NB4 (cell line): ENCODE data around the gene PGBD5.
A peak's percentile ranks its signal among the peaks of the same experiment; 100 is the strongest.

Experiments
- DNase-seq: peaks from one replicate; pipeline ENCODE4 v3.0.0; 2010; ENCODE audit warnings: low read depth
- H3K4me3 ChIP-seq: one replicate; pipeline ENCODE4 v1.5.1; 2011; ENCODE audit warnings: mild to moderate bottlenecking, low read depth, low read length, moderate library complexity
- CTCF ChIP-seq: IDR thresholded peaks from one replicate; pipeline ENCODE4 v1.5.1; 2012; ENCODE audit warnings: low read depth, low read length
- MAX ChIP-seq: IDR thresholded peaks from 2 replicates; pipeline ENCODE4 v1.6.1; 2011; ENCODE audit warnings: low read depth, low read length
- MYC ChIP-seq: IDR thresholded peaks from 2 replicates; pipeline ENCODE4 v1.6.1; 2011; ENCODE audit warnings: low read depth, low read length
- POLR2A ChIP-seq: IDR thresholded peaks from 2 replicates; pipeline ENCODE4 v1.6.1; 2011; ENCODE audit warnings: mild to moderate bottlenecking; ENCODE audit not compliant: insufficient read length; ENCODE audit errors: extremely low read depth

PGBD5 gene

GRCh38 chr1:230306169-230306568 lies 120.0 kb downstream of the PGBD5 start:
- H3K4me3 ChIP-seq, result no peak overlapping the region
- TF ChIP-seq MYC (no peak), CTCF (no peak), MAX (no peak), POLR2A (no peak)
- no peak for DNase-seq

GRCh38 chr1:230303822-230304221 lies 122.3 kb downstream of the PGBD5 start:
- H3K4me3 ChIP-seq, result no peak overlapping the region
- TF ChIP-seq CTCF (no peak), MYC (no peak), POLR2A (no peak), MAX (no peak)
- DNase-seq, result peak; percentile 19

GRCh38 chr1:230303069-230303468 lies 123.1 kb downstream of the PGBD5 start:
- peak; percentile 19 for DNase-seq
- no peak overlapping the region for H3K4me3 ChIP-seq
- TF ChIP-seq POLR2A, result no peak
- TF ChIP-seq MYC, result no peak
- no peak for TF ChIP-seq MAX
- no peak for TF ChIP-seq CTCF

GRCh38 chr1:230301822-230302221 lies 124.3 kb downstream of the PGBD5 start:
- no peak overlapping the region for H3K4me3 ChIP-seq
- TF ChIP-seq POLR2A (no peak), MYC (no peak), MAX (no peak), CTCF (no peak)
- DNase-seq, result no peak

GRCh38 chr1:230301322-230301721 lies 124.8 kb downstream of the PGBD5 start:
- DNase-seq, result no peak
- H3K4me3 ChIP-seq, result no peak overlapping the region
- TF ChIP-seq MAX (no peak), MYC (no peak), POLR2A (no peak), CTCF (no peak)
